A549 (cell line): ENCODE results near the gene SPECC1. TPM values are rescaled to one million over a fixed set of nuclear protein-coding genes. Genes with fewer than 3 reads are reported as not detected.
A peak's percentile ranks its signal among the peaks of the same experiment; 100 is the strongest.
"Not testable (repeated sequence)": the region's sequence is repeated elsewhere in the genome, so short reads cannot be mapped to it uniquely, and the experiment has no call there.

ENCODE experiments used
- ATAC-seq, 2 experiments: fragments of 200-7000 bp in 1 of 2; fragments of >200 bp in 1 of 2; cut with Nextera tagmentation in 1 of 2; cut with Tn5 transposase in 1 of 2; 3 replicates each; pipeline versions ENCODE4 v1.8.0 to v1.9.1; 2018 to 2020; ENCODE audit warnings: mild to moderate bottlenecking in 1 of 2, moderate library complexity in 1 of 2
- CTCF ChIA-PET: fragments of 300-600 bp; sonication (Branson Sonifier 250); formaldehyde crosslinking; extraction: SDS; loops from one replicate; lab custom pipeline; 2021; ENCODE audit warnings: antibody characterized with exemption, inconsistent platforms; lab: Yijun Ruan, JAX
- POLR2A ChIA-PET: fragments of 350-600 bp; formaldehyde crosslinking; extraction: SDS; loops from one replicate; lab custom pipeline; 2021; ENCODE audit warnings: antibody characterized with exemption, inconsistent platforms; lab: Yijun Ruan, JAX
- DNase-seq, 2 experiments: peaks; one replicate each; pipeline versions ENCODE4 v3.0.0 to v3.0.0-alpha.2; 2011 to 2016; ENCODE audit warnings: low read depth in 1 of 2, low spot score in 1 of 2
- FAIRE-seq: peaks from 2 replicates; lab custom pipeline; 2011; peaks lifted over from hg19 to GRCh38; lab: Jason Lieb, UNC
- H3K27ac ChIP-seq, 2 experiments: fragments of >200 bp; sonication (Bioruptor Twin); formaldehyde crosslinking; 3 replicates each; pipeline ENCODE4 v1.5.1; 2016 to 2017
- H3K4me1 ChIP-seq: fragments of >200 bp; sonication (Bioruptor Twin); formaldehyde crosslinking; 3 replicates; pipeline ENCODE4 v1.6.1; 2016
- H3K4me2 ChIP-seq: fragments of >200 bp; sonication (Bioruptor Twin); formaldehyde crosslinking; 3 replicates; pipeline ENCODE4 v1.6.1; 2016
- H3K4me3 ChIP-seq: fragments of >200 bp; sonication (Bioruptor Twin); formaldehyde crosslinking; 3 replicates; pipeline ENCODE4 v1.5.1; 2016
- H3K9me3 ChIP-seq: fragments of >200 bp; sonication (Bioruptor Twin); formaldehyde crosslinking; 3 replicates; pipeline ENCODE4 v1.6.1; 2016
- BHLHE40 ChIP-seq: IDR thresholded peaks from 2 replicates; pipeline ENCODE4 v1.6.1; 2012; ENCODE audit warnings: low read depth, low read length, inconsistent platforms
- CBX2 ChIP-seq: fragments of 200-600 bp; sonication (generic); IDR thresholded peaks from 2 replicates; pipeline ENCODE4 v1.6.1; 2016; ENCODE audit warnings: low read depth, mild to moderate bottlenecking, borderline replicate concordance
- CEBPB ChIP-seq, 2 experiments: fragments of >200 bp in 1 of 2; sonication (Bioruptor Twin) in 1 of 2; formaldehyde crosslinking in 1 of 2; IDR thresholded peaks; 2 replicates each; pipeline ENCODE4 v1.6.1; 2012 to 2016
- EHF ChIP-seq: fragments of 250-450 bp; sonication (Bioruptor Pico); IDR thresholded peaks from 2 replicates; pipeline ENCODE4 v1.5.0; 2020; ENCODE audit warnings: mild to moderate bottlenecking
- FOSB ChIP-seq: fragments of 250-450 bp; sonication (Bioruptor Pico); IDR thresholded peaks from 2 replicates; pipeline ENCODE4 v1.5.0; 2020; ENCODE audit warnings: mild to moderate bottlenecking, moderate library complexity
- FOSL2 ChIP-seq, 2 experiments: fragments of 450-650 bp in 1 of 2; fragments of >200 bp in 1 of 2; sonication (Bioruptor Twin) in 1 of 2; formaldehyde crosslinking; IDR thresholded peaks; 2 replicates each; pipeline versions ENCODE4 v1.5.0 to v1.6.1; 2016 to 2020; ENCODE audit warnings: mild to moderate bottlenecking in 1 of 2, moderate library complexity in 1 of 2
- FOXS1 ChIP-seq: fragments of 250-450 bp; sonication (Bioruptor Pico); IDR thresholded peaks from 2 replicates; pipeline ENCODE4 v1.5.0; 2020; ENCODE audit warnings: mild to moderate bottlenecking, moderate library complexity
- GATA3 ChIP-seq: IDR thresholded peaks from 2 replicates; pipeline ENCODE4 v1.6.1; 2012; ENCODE audit warnings: borderline replicate concordance
- HDAC2 ChIP-seq: fragments of 200-600 bp; sonication (generic); IDR thresholded peaks from 2 replicates; pipeline ENCODE4 v1.6.1; 2016
- HOXA7 ChIP-seq: fragments of 250-450 bp; sonication (Bioruptor Pico); IDR thresholded peaks from 2 replicates; pipeline ENCODE4 v1.5.0; 2020; ENCODE audit warnings: mild to moderate bottlenecking, moderate library complexity
- HOXB5 ChIP-seq: fragments of 250-450 bp; sonication (Bioruptor Pico); IDR thresholded peaks from 2 replicates; pipeline ENCODE4 v1.5.0; 2020; ENCODE audit warnings: mild to moderate bottlenecking, moderate library complexity
- MAFK ChIP-seq: fragments of 450-650 bp; IDR thresholded peaks from 2 replicates; pipeline ENCODE4 v1.6.1; 2014; ENCODE audit not compliant: partially characterized antibody
- NFE2L2 ChIP-seq: fragments of 150-350 bp; conservative IDR thresholded peaks from 2 replicates; pipeline ENCODE4 v1.6.1; 2014; ENCODE audit warnings: low read length
- RAD21 ChIP-seq, 2 experiments: fragments of >200 bp in 1 of 2; sonication (Bioruptor Twin) in 1 of 2; formaldehyde crosslinking in 1 of 2; IDR thresholded peaks in 1 of 2; conservative IDR thresholded peaks in 1 of 2; 2 replicates in 1 of 2; 3 replicates in 1 of 2; pipeline ENCODE4 v1.6.1; 2012 to 2018; ENCODE audit warnings: inconsistent platforms in 1 of 2
- RARB ChIP-seq: fragments of 250-450 bp; sonication (Bioruptor Pico); IDR thresholded peaks from 2 replicates; pipeline ENCODE4 v1.8.0; 2021; ENCODE audit warnings: mild to moderate bottlenecking, moderate library complexity
- RCOR1 ChIP-seq: fragments of 150-350 bp; IDR thresholded peaks from 2 replicates; pipeline ENCODE4 v1.6.1; 2014; ENCODE audit warnings: antibody characterized with exemption, low read length, low read depth
- REST ChIP-seq: fragments of 200-600 bp; sonication (generic); IDR thresholded peaks from 2 replicates; pipeline ENCODE4 v1.6.1; 2016; ENCODE audit warnings: antibody characterized with exemption, mild to moderate bottlenecking, moderate library complexity
- SMC3 ChIP-seq: fragments of >200 bp; sonication (Bioruptor Twin); formaldehyde crosslinking; IDR thresholded peaks from 3 replicates; pipeline ENCODE4 v1.6.1; 2018; ENCODE audit warnings: inconsistent platforms
- TFCP2L1 ChIP-seq: fragments of 250-450 bp; sonication (Bioruptor Pico); IDR thresholded peaks from 2 replicates; pipeline ENCODE4 v1.5.0; 2021; ENCODE audit warnings: mild to moderate bottlenecking
- TP53 ChIP-seq: fragments of 250-450 bp; sonication (Bioruptor Pico); IDR thresholded peaks from 2 replicates; pipeline ENCODE4 v1.5.0; 2021; ENCODE audit warnings: mild to moderate bottlenecking, moderate library complexity
- ZFP36 ChIP-seq: fragments of 450-650 bp; IDR thresholded peaks from 2 replicates; pipeline ENCODE4 v1.6.1; 2014; ENCODE audit warnings: borderline replicate concordance; ENCODE audit not compliant: partially characterized antibody
- ZSCAN20 ChIP-seq: fragments of 250-450 bp; sonication (Bioruptor Pico); IDR thresholded peaks from 2 replicates; pipeline ENCODE4 v1.8.0; 2022; ENCODE audit warnings: mild to moderate bottlenecking, moderate library complexity
- WGBS: methylation state at CpG from one replicate; pipeline ENCODE4 v1.1.6; 2017; ENCODE audit errors: missing lambda C conversion rate; 5-methylcytosine and 5-hydroxymethylcytosine counted together
- polyA plus RNA-seq, 4 experiments: library from polyadenylated mRNA; depleted of rRNA in 3 of 4; stranded (reverse); fragments of >200 nt; fragmentation: RNase III in 1 of 4; extraction: RNeasy Plus Mini Kit Qiagen cat#74134 plus additional on column Dnase treatment in 1 of 4; gene quantifications; 2 replicates in 3 of 4; 3 replicates in 1 of 4; pipeline ENCODE4 v1.2.3, GENCODE V29; 2011 to 2017
- TF ChIP-seq, protein P1 (sequence below): fragments of 250-450 bp; sonication (Bioruptor Pico); IDR thresholded peaks from 2 replicates; pipeline ENCODE4 v1.5.0; 2021; ENCODE audit warnings: mild to moderate bottlenecking, moderate library complexity, borderline replicate concordance

Gene SPECC1
- polyA plus RNA-seq, 2 of the 4 experiments (the other 2 are of a cell fraction) = 45.1 to 66.2 TPM

DNA sequence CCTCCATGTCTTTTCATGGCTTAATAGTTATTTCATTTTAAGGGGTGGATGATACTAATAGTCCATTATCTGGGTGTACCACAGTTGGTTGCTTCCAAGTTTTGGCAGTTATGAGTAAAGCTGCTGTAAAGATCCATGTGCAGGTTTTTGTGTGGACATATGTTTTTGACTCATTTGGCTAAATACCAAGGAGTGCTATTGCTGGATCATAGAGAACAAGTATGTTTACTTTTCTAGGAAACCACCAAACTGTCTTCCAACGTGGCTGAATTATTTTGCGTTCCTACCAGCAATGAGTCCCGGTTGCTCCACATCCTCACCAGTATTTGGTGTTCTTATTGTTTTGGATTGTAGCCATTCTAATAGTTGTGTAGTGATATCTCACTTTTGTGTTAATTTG is 181.9 kb downstream of the SPECC1 start:
- TF ChIP-seq BHLHE40 = no peak
- TF ChIP-seq FOXS1 = no peak
- no peak for TF ChIP-seq NFE2L2
- TF ChIP-seq TFCP2L1 (CRISPR knock-in tag) = no peak
- TF ChIP-seq MAFK = no peak
- no peak for TF ChIP-seq HDAC2
- TF ChIP-seq RARB (CRISPR knock-in tag) = no peak
- TF ChIP-seq HOXB5 (CRISPR knock-in tag) = no peak
- TF ChIP-seq TP53 (CRISPR knock-in tag) = no peak
- TF ChIP-seq EHF (CRISPR knock-in tag) = no peak
- TF ChIP-seq ZSCAN20 = no peak
- no peak for TF ChIP-seq RCOR1
- TF ChIP-seq SMC3 = no peak
- TF ChIP-seq HOXA7 (CRISPR knock-in tag) = no peak
- TF ChIP-seq FOSB (CRISPR knock-in tag) = no peak
- TF ChIP-seq FOSL2 (IDR thresholded peaks at IDR 0.05) = no peak
- TF ChIP-seq FOSL2 (CRISPR knock-in tag; IDR thresholded peaks at IDR 0.05) = no peak
- TF ChIP-seq, all 56 proteins: peak for 0
- H3K27ac ChIP-seq = no peak overlapping the region
- no peak overlapping the region for H3K4me3 ChIP-seq
- H3K4me2 ChIP-seq = peak overlapping the region; percentile 37
- ChIA-PET CTCF (interaction anchor here (0.6 to 1.9 kb wide), 4 partner anchors 11 to 864 kb away, joined by 3 to 5 read pairs (median 4); no protein-coding TSS in a partner anchor), POLR2A (interaction anchor here (0.6 to 0.7 kb wide), 2 partner anchors 14 to 33 kb away, joined by 4 read pairs; no protein-coding TSS in a partner anchor)
- ATAC-seq (no peak; a peak in 1 of 6 replicates), DNase-seq (no peak), FAIRE-seq (no peak)
- H3K4me1 ChIP-seq = peaks cover 43% of the 10 kb centered on the region
- H3K9me3 ChIP-seq = peaks cover 8% of the 10 kb centered on the region; the same call in 1 of the 3 replicates
- WGBS = 63% methylated on average over 3 of the region's 3 CpGs

DNA sequence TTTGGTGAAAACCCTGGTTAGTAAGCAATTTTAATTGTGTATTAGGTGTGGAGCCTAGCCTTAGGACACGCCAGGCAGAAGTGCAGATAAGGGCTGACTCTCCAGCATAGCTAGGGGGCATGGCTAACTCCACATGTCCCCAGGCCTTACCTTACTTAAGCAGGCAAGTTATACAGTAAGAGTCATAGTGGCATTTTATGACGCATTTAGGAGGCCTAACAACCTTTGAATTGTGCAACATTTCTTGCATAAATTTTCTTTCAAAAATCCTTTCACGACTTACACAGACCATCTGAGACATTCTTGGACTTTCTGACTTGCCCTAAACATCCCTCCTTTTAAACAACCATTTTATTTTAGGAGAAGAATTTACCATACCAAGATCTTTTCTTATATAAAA is 187.1 kb downstream of the SPECC1 start:
- DNase-seq, H3K27ac ChIP-seq, H3K4me2 ChIP-seq, ATAC-seq, H3K4me3 ChIP-seq, FAIRE-seq, POLR2A ChIA-PET: not testable (repeated sequence)
- Histone ChIP-seq H3K4me1 (peaks cover 23% of the 10 kb centered on the region), H3K9me3 (peaks cover 16% of the 10 kb centered on the region; the same call in 2 of the 3 replicates)
- TF ChIP-seq CEBPB (IDR thresholded peaks at IDR 0.05) (peak in 1 of 2 experiments; percentile 28; a peak in 1 of 4 replicates), ZFP36 (peak; percentile 77)
- WGBS = 92% methylated on average over 3 of the region's 3 CpGs
- CTCF ChIA-PET = interaction anchor here (1.2 to 3.6 kb wide), 5 partner anchors 11 to 75 kb away, joined by 3 to 14 read pairs (median 4); no protein-coding TSS in a partner anchor

GRCh38 chr17:20197272-20197926 is 188.2 kb downstream of the SPECC1 start:
- Histone ChIP-seq H3K4me1 (peaks cover 27% of the 10 kb centered on the region), H3K4me2 (no peak overlapping the region), H3K27ac (no peak overlapping the region), H3K4me3 (no peak overlapping the region), H3K9me3 (peaks cover 16% of the 10 kb centered on the region; the same call in 2 of the 3 replicates)
- no peak for FAIRE-seq
- no peak for ATAC-seq
- no peak for TF ChIP-seq RARB (CRISPR knock-in tag)
- no peak for DNase-seq
- 90% methylated on average over 5 of the region's 5 CpGs for WGBS
- ChIA-PET POLR2A (no interaction called here), CTCF (interaction anchor here (0.8 to 3.6 kb wide), 5 partner anchors 17 to 76 kb away, joined by 3 to 14 read pairs (median 4); no protein-coding TSS in a partner anchor)

DNA sequence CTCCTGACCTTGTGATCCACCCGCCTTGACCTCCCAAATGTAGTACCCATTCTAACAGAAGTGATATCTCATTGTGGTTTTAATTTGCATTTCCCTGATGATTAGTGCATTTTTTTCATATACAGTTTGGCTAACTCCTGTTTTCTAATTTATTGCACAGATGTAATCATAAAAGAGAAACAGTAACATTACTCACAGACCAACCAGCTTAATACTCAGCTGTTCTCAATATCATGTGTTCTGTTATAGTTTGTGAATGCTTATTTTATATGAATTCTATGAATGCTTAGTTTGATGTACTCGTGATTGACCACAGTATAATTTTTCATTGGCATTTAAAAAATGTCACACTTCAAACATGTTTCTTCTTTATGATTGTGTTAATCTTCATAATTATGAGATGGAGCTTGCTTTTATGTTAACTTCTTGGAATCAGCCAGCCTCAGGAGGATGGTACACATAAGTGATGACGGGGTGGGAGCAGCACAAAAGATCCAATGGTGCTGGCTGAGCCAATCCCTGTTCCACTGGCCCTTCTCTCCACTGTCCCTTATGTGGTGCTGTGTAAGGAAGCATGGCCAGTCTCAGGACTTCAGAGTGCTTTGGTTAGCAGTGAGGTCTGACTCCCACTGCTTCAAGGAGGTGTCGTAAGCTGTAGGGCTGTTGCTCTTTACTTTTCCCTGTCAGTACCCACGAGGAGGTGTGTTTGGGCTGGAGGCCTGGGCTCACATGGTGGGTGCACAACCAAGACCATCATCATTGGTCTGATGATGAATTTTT is 191.0 kb downstream of the SPECC1 start:
- ATAC-seq = peak; percentile 33 to 48; a peak in 4 of 6 replicates
- Histone ChIP-seq H3K4me2 (no peak overlapping the region), H3K9me3 (peaks cover 16% of the 10 kb centered on the region; the same call in 2 of the 3 replicates), H3K4me3 (no peak overlapping the region), H3K4me1 (peaks cover 55% of the 10 kb centered on the region), H3K27ac (peak overlapping the region; percentile 69 to 92; a peak in 5 of 6 replicates)
- WGBS = 79% methylated on average over 5 of the region's 5 CpGs
- ChIA-PET POLR2A (no interaction called here), CTCF (interaction anchor here (1.0 kb wide), 2 partner anchors 12 to 26 kb away, joined by 3 to 4 read pairs; no protein-coding TSS in a partner anchor)
- no peak for DNase-seq
- peak; percentile 46 for FAIRE-seq
- TF ChIP-seq, protein P1, sequence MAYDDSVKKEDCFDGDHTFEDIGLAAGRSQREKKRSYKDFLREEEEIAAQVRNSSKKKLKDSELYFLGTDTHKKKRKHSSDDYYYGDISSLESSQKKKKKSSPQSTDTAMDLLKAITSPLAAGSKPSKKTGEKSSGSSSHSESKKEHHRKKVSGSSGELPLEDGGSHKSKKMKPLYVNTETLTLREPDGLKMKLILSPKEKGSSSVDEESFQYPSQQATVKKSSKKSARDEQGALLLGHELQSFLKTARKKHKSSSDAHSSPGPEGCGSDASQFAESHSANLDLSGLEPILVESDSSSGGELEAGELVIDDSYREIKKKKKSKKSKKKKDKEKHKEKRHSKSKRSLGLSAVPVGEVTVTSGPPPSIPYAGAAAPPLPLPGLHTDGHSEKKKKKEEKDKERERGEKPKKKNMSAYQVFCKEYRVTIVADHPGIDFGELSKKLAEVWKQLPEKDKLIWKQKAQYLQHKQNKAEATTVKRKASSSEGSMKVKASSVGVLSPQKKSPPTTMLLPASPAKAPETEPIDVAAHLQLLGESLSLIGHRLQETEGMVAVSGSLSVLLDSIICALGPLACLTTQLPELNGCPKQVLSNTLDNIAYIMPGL (CRISPR knock-in tag) = no peak
- no peak for TF ChIP-seq NFE2L2
- TF ChIP-seq CBX2 = no peak
- no peak for TF ChIP-seq SMC3
- no peak for TF ChIP-seq REST
- TF ChIP-seq RARB (CRISPR knock-in tag) = no peak
- TF ChIP-seq GATA3 = no peak
- no peak for TF ChIP-seq RAD21 (conservative IDR thresholded peaks at IDR 0.05 in 1 of 2, IDR thresholded peaks at IDR 0.05 in 1 of 2)
